ENCODE data around the gene ITGAX. TPM values are rescaled to one million over a fixed set of nuclear protein-coding genes. Genes with fewer than 3 reads are reported as not detected.
A peak's percentile ranks its signal among the peaks of the same experiment; 100 is the strongest.

Gene ITGAX
- total RNA-seq, 2 experiments from 2014 or later = 2.9 to 3.1 TPM

- H3K9me3 Mint-ChIP-seq = no peaks in the 10 kb centered on the region
- no peak for DNase-seq
- ChIA-PET POLR2A (no interaction called here), CTCF (interaction anchor here (0.6 kb wide), 1 partner anchor 10 kb away, joined by 3 read pairs; no protein-coding TSS in a partner anchor)
- peak overlapping the region; percentile 63 for H3K27ac Mint-ChIP-seq
- H3K27me3 Mint-ChIP-seq = peaks cover 8% of the 10 kb centered on the region
- H3K4me3 Mint-ChIP-seq = no peak overlapping the region
- H3K4me1 Mint-ChIP-seq = peaks cover 58% of the 10 kb centered on the region
- no peaks in the 10 kb centered on the region for H3K36me3 Mint-ChIP-seq (ENCODE audit: low read depth)
These were observed 2.4 kb upstream of the ITGAX start for GRCh38 chr16:31352376-31353115.

- ChIA-PET CTCF (interaction anchor here (0.6 kb wide), 1 partner anchor 89 kb away, joined by 3 read pairs; no protein-coding TSS in a partner anchor), POLR2A (no interaction called here)
- DNase-seq = no peak
These were observed 590 bp downstream of the ITGAX start for GRCh38 chr16:31355431-31356100.

GRCh38 chr16:31356566-31357323 lies 1.8 kb downstream of the ITGAX start:
- Mint-ChIP-seq H3K9me3 (no peaks in the 10 kb centered on the region), H3K4me3 (no peak overlapping the region), H3K27ac (peak overlapping the region; percentile 84), H3K4me1 (peaks cover 54% of the 10 kb centered on the region), H3K36me3 (ENCODE audit: low read depth) (no peaks in the 10 kb centered on the region), H3K27me3 (no peaks in the 10 kb centered on the region)
- DNase-seq = no peak
- POLR2A ChIA-PET = no interaction called here
- CTCF ChIA-PET = interaction anchor here (0.6 to 1.2 kb wide), 3 partner anchors 26 to 200 kb away, joined by 3 to 5 read pairs (median 3); no protein-coding TSS in a partner anchor

More at GRCh38 chr16:31355431-31356100, 590 bp downstream of the ITGAX start:
- H3K27ac Mint-ChIP-seq = peak overlapping the region; percentile 94
- H3K36me3 Mint-ChIP-seq (ENCODE audit: low read depth) = no peaks in the 10 kb centered on the region
- no peaks in the 10 kb centered on the region for H3K9me3 Mint-ChIP-seq
- H3K4me1 Mint-ChIP-seq = peaks cover 52% of the 10 kb centered on the region
- peak overlapping the region; percentile 25 for H3K4me3 Mint-ChIP-seq
- no peaks in the 10 kb centered on the region for H3K27me3 Mint-ChIP-seq

GRCh38 chr16:31357324-31358109 lies 2.5 kb downstream of the ITGAX start:
- ChIA-PET POLR2A (no interaction called here), CTCF (interaction anchor here (0.6 to 1.2 kb wide), 4 partner anchors 25 to 201 kb away, joined by 3 to 5 read pairs (median 3); no protein-coding TSS in a partner anchor)
- no peaks in the 10 kb centered on the region for H3K36me3 Mint-ChIP-seq (ENCODE audit: low read depth)
- no peak for DNase-seq
- H3K27ac Mint-ChIP-seq = peak overlapping the region; percentile 61
- no peak overlapping the region for H3K4me3 Mint-ChIP-seq
- peaks cover 47% of the 10 kb centered on the region for H3K4me1 Mint-ChIP-seq
- no peaks in the 10 kb centered on the region for H3K27me3 Mint-ChIP-seq
- H3K9me3 Mint-ChIP-seq = no peaks in the 10 kb centered on the region

GRCh38 chr16:31360251-31360650 lies 5.3 kb downstream of the ITGAX start:
- Mint-ChIP-seq H3K4me1 (peaks cover 32% of the 10 kb centered on the region), H3K36me3 (ENCODE audit: low read depth) (no peaks in the 10 kb centered on the region), H3K9me3 (no peaks in the 10 kb centered on the region), H3K4me3 (no peak overlapping the region), H3K27ac (no peak overlapping the region), H3K27me3 (no peaks in the 10 kb centered on the region)
- ChIA-PET POLR2A (no interaction called here), CTCF (interaction anchor here (1.0 to 1.9 kb wide), 2 partner anchors 22 to 84 kb away, joined by 3 to 8 read pairs; no protein-coding TSS in a partner anchor)
- no peak for DNase-seq

- DNase-seq = no peak
- Mint-ChIP-seq H3K27me3 (no peaks in the 10 kb centered on the region), H3K9me3 (no peaks in the 10 kb centered on the region), H3K27ac (peak overlapping the region; percentile 27), H3K4me3 (no peak overlapping the region), H3K4me1 (peaks cover 28% of the 10 kb centered on the region), H3K36me3 (ENCODE audit: low read depth) (no peaks in the 10 kb centered on the region)
- CTCF ChIA-PET = interaction anchor here (0.8 to 1.9 kb wide), 3 partner anchors 21 to 35 kb away, joined by 3 to 8 read pairs (median 3); no protein-coding TSS in a partner anchor
- POLR2A ChIA-PET = no interaction called here
These were observed 6.5 kb downstream of the ITGAX start for GRCh38 chr16:31361201-31362110.

- CTCF ChIA-PET = interaction anchor here (1.0 kb wide), 1 partner anchor 24 kb away, joined by 3 read pairs; no protein-coding TSS in a partner anchor
These were observed 7.8 kb downstream of the ITGAX start for GRCh38 chr16:31362476-31363405.

GRCh38 chr16:31363721-31364120 lies 8.7 kb downstream of the ITGAX start:
- peaks cover 32% of the 10 kb centered on the region for H3K4me1 Mint-ChIP-seq
- DNase-seq = no peak
- H3K27me3 Mint-ChIP-seq = no peaks in the 10 kb centered on the region
- no peaks in the 10 kb centered on the region for H3K36me3 Mint-ChIP-seq (ENCODE audit: low read depth)
- POLR2A ChIA-PET = no interaction called here
- no peak overlapping the region for H3K27ac Mint-ChIP-seq
- no peaks in the 10 kb centered on the region for H3K9me3 Mint-ChIP-seq
- H3K4me3 Mint-ChIP-seq = no peak overlapping the region
- CTCF ChIA-PET = no interaction called here

More at GRCh38 chr16:31362476-31363405, 7.8 kb downstream of the ITGAX start:
- peaks cover 32% of the 10 kb centered on the region for H3K4me1 Mint-ChIP-seq
- POLR2A ChIA-PET = no interaction called here
- H3K36me3 Mint-ChIP-seq (ENCODE audit: low read depth) = no peaks in the 10 kb centered on the region
- no peaks in the 10 kb centered on the region for H3K9me3 Mint-ChIP-seq
- no peaks in the 10 kb centered on the region for H3K27me3 Mint-ChIP-seq
- no peak overlapping the region for H3K4me3 Mint-ChIP-seq
- no peak overlapping the region for H3K27ac Mint-ChIP-seq
- no peak for DNase-seq

- no peak overlapping the region for H3K27ac Mint-ChIP-seq
- ChIA-PET CTCF (interaction anchor here (0.6 kb wide), 1 partner anchor 115 kb away, joined by 6 read pairs; no protein-coding TSS in a partner anchor), POLR2A (no interaction called here)
- no peaks in the 10 kb centered on the region for H3K9me3 Mint-ChIP-seq
- H3K36me3 Mint-ChIP-seq (ENCODE audit: low read depth) = no peaks in the 10 kb centered on the region
- H3K4me3 Mint-ChIP-seq = no peak overlapping the region
- H3K27me3 Mint-ChIP-seq = no peaks in the 10 kb centered on the region
- DNase-seq = no peak
- peaks cover 32% of the 10 kb centered on the region for H3K4me1 Mint-ChIP-seq
These were observed 9.4 kb downstream of the ITGAX start for GRCh38 chr16:31364421-31364820.

GRCh38 chr16:31365131-31365865 lies 10.3 kb downstream of the ITGAX start:
- H3K4me3 Mint-ChIP-seq = no peak overlapping the region
- H3K27me3 Mint-ChIP-seq = no peaks in the 10 kb centered on the region
- no peak overlapping the region for H3K27ac Mint-ChIP-seq
- H3K36me3 Mint-ChIP-seq (ENCODE audit: low read depth) = no peaks in the 10 kb centered on the region
- peaks cover 32% of the 10 kb centered on the region for H3K4me1 Mint-ChIP-seq
- H3K9me3 Mint-ChIP-seq = no peaks in the 10 kb centered on the region
- ChIA-PET POLR2A (interaction anchor here (0.6 kb wide), 1 partner anchor 315 kb away, joined by 6 read pairs; no protein-coding TSS in a partner anchor), CTCF (interaction anchor here (0.6 to 1.5 kb wide), 2 partner anchors 116 to 131 kb away, joined by 4 to 6 read pairs; no protein-coding TSS in a partner anchor)
- no peak for DNase-seq
